ENCODE results near the gene PEPD.

The PEPD gene

DNA sequence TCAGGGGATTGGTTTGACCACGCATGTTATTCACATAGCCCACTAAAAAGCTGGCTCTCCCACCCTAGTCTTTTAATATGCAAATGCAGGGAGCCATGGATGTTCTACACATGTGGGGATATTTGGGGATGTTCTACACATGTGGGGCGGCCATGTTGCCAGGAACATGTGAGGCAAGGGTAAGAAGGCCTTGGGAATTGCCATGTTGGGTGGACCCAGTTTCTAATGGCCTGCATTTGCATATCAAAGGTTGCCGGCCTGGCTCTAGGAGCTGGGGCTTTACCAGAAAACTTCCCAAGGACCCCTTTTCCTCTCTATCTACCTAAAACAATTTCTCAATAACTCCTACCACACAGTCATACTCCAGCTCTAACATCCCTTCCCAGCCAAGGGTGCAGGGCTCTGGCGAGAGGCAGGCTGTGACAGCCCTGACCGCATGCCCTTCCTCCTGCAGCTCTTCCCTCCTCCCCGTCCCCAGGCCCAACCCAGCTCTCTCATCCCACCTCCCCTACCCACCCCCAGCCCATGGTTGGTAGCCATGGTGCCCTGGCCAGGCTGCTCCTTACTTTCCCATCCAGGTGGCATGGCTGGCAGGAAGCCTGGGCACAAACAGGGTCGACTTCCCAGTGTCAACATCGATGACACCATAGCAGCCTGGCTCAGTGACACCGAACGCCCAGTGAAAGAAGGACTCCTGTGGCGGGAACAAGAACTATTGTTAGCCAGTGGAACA is 11.0 kb downstream of the PEPD start:
- DNase-seq = no peak

DNA sequence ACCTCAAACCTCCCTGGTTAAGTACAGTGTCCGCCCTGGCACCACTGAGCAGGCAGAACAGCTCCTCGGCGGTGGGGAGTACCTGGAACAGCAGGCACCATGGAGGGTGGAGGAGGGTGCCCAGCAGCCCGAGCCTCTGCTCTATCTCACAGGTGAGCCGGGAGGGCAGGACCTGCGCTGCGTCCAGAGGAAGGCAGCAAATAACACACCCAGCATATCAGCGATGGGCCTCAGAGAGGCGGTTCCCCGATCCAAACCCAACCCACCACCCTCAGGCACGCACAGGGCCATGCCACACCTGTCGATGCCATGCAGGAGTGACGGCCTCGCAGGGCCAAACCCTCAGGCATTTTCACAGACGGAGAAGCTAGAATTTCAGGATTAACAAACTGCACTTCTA is 11.8 kb downstream of the PEPD start:
- no peak for DNase-seq

DNA sequence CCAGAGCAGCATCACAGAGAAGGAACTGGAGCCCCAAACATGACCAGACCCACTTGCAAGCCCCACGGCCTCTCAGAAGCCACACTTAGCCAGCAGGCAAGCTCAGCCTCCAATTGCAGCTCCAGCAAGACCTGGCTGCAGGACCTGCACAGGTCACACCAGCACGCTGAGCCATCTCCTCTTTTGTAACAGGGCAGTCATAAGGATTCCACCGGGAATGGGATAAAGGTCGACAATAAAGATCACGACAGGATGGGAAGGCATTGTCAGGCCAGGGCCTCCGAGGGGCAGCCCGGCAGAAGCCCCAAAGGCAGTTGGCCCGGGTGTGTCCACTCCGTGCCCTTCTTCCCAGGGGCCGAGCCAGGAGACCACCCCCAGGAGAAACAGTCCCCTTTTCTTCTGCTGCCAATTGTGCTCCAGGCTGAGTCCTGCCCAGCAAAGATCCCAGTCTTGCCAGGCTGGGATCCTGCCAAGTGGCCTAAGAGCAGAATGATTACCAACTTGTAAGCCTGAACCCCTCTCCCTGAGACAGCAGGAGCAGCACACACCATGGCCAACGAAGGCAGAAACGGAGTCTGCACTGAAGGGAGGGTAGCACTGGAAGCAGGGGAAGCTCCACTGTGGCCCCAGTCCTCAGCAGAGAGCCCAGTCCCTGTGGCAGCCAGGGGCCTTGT is 12.5 kb downstream of the PEPD start:
- no peak for DNase-seq

DNA sequence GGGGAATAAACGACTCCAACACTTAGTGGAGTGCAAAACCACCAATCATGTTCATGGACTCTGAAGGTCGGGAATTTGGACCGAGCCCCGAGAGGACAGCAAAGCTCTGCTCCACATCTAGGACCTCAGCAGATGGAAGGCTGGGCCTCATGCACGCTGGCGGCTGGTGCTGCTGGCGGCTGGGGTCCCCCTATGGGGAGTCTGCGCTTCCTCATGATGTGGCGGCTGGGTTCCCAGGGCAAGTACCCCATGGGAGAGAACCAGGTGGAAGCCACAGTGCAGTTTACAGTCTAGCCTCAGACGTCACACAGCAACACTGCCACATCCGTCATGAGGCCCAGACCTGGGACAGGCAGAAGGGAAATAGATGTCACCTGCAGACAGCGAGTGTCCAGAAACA is 13.2 kb downstream of the PEPD start:
- DNase-seq = no peak

DNA sequence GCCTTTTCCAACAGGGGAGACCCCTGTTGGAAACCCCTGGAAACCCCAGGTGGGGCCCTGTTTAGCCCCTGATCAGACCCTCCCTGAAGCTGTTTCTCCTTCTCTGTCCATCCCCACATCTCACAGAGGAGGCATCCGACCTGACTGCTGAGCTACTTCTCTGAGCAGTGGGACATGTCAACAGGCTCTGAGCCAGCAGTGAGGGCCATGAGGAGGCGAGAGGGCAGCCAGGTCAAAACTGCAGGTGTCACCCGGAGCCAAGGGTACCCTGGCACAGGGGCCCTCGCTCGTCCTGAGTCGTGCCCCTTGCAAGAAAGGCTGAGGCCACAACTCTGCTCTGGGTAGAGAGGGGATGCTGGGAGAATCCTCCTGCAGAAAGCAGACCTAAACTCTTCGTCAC is 13.6 kb downstream of the PEPD start:
- DNase-seq = no peak

DNA sequence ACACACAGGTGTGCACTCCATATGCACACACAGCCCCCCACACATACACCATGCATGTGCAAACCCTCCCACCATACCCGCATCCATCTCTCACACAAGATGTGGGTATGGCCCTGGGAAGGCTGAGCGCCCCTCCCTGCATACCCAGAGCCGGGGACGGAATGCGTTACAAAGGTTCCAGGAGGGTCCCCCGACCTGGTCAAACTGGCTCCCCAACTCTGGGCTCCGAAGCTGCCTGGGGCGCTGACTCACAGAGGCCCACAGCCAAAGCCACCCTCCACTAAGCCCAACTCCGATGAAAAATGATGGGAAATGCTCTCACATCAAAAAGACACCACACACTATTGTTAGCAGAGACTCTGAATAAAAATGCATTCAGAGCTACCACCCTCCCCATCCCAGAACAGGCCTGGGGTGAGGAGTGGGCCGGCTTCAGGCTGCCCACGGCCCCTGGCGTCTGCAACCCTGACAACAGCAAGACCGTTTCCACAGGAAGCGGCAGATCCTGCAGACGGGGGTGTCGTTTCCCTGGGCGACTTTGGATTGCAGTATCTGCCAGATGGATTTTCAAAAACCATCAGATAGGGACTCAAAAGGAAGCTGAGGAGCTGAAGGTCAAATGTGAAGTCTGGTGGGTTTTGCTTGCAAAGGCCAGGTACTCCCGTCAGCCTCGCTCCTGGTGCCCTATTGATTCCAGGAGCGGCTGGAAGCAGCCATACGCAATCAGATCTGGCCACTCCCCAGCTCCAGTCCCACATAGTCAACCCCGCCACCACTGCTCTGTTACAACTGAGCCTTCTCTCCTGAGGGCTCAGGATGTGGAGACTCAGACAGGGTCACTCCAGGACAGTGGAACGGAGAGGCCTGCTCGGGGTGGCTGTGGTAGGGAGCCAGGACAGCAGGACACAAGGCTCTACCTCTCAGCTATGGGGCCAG is 14.3 kb downstream of the PEPD start:
- no peak for DNase-seq

DNA sequence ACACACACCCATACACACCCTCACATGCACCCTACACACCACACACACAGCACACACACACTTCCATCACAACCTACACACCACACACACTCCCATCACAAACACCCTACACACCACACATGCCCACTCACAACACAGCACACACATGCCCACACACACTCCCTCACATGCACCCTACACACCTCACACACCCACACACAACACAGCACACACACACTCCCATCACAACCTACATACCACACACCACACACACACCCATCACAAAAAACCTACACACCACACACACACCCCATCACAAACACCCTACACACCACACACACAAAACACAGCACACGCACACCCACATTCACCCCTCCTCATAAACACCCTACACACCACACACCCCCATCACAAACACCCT is 15.1 kb downstream of the PEPD start:
- no peak for DNase-seq

DNA sequence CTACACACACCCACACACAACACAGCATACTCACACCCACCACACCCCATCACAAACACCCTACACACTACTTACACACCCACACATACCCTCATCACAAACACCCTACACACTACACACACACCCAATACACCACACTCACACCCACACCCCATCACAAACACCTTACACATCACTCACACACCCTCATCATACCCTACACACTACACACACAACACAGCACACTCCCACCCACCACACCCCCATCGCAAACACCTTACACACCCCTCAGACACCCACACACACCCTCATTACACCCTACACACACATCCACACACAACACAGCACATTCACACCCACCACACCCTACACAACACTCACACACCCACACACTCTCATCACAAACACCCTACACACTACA is 15.8 kb downstream of the PEPD start:
- no peak for DNase-seq

DNA sequence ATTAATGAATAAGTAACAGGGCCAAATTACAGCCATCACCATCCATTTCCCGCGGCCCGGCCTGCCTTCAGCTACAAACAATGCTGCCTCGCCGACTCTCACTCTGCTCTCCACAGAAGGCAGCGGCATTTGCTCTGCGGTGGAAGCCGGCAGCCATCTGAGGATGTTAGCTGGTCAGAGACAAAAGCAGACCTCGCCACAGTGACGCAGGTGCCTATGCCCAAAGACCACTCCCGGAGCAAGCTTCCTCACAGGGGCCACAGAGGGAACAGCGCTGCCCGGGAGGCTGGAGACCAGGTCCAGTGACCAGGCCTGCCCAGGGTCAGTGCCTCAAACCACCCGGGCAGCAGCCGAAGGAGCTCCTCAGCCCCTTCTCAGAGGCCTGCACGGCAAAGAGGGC is 16.4 kb downstream of the PEPD start:
- no peak for DNase-seq

DNA sequence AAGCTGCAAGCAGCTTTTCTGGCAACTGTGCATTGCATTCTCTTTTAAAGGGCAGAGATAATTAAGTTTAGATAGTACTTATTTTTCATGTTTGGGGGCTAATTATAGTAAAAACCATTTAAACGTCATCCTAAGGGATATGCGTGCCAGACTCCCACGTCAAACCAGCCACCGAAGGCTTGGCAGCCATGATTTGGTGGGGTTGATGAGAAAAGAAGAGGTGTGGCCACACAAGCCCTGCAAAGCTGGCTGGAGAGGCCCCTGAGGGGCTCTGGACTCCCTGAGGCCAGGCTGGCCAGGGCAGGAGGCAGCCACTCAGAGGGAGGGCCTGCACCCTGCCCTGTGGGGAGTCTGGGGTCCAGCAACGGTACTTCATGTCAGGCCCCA is 17.5 kb downstream of the PEPD start:
- DNase-seq = no peak

DNA sequence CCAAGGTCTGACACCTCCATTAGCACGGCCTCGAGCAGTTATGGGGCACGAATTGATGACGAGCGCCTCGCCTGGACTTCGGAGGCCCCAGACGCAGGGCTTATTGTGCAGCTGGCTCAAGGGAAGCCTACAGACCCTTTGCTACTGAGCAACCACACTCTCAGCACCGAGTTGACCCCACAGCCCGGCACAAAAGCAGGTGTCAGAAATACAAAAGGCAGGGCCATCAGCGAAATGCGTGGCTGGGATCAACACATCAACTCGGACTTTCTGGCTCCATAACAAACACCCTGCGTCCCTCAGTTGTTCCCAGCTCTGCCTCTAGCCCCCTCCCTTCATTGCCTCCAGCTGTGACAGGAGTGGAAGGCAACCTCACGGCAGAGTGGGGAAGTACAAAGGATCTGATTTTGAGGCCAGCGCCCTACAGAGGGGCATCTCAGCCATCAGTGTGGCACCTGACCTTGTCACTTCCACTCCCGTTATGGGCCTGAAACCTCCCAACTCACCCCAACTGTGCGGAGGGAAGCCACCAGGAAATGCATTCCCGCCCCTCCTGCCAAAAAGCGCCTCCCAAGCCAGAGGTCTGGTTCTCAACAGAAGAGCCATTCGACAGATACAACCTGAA is 18.0 kb downstream of the PEPD start:
- DNase-seq = no peak

DNA sequence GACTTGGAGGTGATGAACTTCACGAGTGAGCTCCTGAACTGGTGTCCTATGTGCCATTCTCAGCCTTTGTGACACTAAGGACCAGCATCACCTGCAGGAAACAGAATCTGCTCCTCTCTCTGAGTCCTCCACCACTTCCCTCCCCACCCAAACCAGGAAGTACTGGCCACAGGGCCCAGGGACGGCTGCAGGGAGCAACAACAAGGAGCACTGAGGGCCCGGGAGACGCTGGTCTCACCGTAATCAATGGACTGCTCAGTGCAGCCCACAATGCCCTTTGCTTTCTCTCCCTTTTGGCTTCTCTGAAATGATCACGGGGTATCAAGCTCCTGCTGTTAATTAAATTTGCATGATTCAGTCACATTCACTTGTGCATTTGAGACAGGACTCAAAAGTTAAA is 18.6 kb downstream of the PEPD start:
- DNase-seq = no peak

DNA sequence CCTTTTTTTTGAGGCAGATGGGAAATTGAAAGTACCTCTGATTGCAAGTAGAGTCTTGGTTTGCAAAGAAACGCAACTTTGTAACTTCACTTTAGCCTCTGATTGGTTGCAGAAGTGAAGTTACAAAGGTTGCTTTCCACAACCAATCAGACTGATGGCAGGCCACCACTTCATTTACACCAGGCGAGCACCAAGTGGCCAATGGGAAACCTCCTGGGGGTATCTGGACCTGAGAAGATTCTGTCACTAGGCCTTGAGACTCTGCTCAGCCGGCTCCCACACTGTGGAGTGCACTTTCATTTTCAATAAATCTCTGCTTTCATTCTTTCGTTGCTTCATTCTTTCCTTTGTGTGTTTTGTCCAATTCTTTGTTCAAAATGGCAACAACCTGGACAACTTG is 19.1 kb downstream of the PEPD start:
- no peak for DNase-seq

DNA sequence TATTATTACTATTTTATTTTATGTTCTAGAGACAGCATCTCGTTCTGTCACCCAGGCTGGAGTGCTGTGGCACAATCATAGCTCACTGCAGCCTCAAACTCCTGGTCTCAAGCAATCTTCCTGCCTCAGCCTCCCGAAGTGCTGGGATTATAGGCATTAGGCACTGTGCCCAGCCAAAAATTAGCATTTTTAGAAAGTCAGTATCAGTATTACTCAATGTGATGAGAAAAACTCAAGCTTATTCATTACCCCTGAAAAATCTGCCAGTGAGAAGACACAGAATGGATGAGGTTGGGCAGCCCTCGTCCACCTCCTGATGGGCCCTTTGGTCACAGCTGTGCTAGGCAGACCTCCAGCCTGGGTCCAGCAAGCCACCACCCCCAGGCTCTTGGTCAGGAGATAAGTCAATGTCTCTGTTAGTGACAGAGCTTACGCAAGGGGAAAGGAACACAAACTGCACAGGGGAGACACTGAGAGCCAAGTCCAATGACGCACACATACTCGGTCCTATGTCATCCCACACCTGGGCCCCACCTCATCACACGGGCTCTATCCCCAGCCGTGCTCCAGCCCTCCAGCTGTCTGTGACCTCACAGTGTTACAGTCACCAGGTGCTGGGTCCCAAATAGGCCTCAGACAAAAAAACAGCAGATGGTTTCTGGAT is 19.8 kb downstream of the PEPD start:
- no peak for DNase-seq

DNA sequence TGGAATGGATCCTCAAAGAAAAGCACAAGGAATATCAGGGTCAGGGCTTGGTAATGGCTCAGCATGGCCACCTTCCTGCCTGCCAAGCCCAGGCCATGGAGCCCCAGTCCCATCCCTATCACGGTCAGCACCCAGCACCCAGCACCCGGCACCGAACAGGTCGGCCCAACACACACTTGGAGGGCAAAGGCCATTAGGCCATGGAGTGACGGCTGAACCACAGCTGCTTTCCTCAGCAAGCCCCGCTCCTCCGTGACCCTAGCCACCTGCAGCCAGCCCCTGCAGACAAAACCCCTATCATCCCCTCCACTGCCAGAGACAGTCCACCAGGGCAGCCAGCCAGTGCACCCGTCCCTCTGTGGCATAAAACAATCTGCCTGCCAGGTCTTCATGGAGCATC is 20.6 kb downstream of the PEPD start:
- no peak for DNase-seq

DNA sequence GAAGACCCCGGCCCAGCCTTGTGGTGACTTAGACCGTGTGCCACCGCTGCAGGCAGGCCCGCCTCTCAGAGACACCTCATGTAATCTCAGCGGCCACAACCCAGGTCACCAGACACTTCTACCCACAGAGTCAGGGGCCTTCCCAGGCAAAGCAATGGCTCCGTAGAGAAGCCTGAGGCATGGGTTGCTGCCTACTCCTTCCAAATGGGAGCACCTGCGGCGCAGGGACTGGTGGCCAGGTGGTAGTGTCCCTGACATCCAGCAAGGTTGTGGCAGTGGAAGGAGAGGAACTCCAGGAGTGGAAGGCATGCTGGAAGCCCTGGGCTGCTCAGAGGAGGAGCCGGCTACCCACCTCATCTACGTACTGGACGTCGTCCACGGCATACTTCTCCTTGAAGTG is 21.0 kb downstream of the PEPD start:
- no peak for DNase-seq

DNA sequence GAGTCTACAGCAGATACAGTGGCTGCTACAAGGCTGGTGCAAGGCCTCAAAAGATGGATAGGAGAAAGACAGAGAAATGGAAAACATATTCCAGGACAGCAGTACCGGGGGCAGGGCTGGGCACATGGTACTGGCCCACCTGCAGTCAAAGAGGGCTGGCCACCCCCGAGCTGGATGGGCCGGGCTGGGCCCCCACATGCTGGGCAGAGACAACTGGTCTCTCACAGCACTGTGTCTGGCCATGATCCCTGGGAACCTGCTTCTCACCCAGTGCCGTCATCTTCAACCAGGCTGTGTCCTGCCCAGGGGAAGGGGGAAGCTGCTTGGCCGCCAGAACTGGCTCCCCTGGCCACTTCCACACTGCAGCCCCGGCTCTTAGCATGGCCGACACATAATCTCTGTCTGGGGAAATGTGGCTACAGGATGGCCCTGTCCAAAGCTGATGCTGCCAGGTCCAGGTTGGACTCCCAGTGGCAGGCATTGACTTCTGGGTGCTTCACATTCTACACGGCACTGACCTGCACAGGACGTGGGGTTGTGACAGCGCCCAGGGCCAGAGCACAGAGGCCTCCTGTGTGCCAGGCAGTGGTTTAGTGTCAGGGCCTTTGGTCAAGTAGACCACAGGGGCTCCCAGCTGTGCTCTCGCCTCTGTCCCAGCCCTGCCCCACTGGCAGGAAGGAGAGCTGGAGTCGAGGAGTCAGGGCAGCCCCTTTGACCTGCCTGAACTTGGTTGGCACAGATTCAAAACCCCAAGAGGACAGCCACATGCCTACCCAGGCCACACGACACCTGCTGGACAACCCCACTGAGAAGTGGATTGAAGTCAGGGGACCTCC is 21.7 kb downstream of the PEPD start:
- no peak for DNase-seq

DNA sequence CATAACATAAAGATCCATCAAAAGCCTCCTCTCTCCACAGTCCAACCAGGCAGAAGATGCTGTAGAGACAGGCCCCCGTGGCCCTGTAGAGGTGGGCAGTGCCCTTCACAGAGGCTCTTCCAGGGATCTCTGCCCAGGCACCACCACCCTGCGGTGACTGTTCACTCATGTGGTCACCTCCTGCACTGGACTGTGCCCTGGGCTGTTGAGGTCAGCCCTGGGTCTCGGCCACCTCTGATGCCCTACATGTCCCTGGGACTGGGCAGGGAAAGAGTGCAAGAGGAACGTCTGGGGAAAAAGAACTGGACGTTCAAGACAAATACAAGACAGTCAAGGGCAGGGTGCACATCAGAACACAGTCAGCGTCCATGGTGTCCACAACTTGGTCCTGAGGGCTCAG is 22.3 kb downstream of the PEPD start:
- DNase-seq = no peak

DNA sequence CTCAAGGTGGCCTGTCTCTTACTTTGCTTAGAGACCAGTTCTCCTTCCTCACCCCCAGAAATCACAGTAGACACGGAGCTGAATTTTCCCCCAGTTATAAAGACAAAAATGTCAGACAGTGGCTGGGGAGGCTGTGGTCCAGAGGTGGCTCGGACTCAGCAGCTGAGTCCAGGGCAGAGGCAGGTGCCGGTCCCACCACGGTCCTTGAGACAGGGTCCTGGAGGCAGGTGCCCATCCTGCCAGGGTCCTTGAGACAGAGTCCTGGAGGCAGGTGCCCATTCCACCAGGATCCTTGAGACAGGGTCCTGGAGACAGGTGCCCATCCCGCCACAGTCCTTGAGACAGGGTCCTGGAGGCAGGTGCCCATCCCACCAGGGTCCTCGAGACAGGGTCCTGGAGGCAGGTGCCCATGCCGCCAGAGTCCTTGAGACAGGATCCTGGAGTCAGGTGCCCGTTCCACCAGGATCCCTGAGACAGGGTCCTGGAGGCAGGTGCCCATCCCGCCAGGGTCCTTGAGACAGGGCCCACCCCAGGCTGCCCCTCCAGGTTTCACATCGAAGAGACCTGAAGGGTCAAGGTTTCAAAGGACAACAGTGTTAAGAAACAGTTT is 23.1 kb downstream of the PEPD start:
- no peak for DNase-seq

DNA sequence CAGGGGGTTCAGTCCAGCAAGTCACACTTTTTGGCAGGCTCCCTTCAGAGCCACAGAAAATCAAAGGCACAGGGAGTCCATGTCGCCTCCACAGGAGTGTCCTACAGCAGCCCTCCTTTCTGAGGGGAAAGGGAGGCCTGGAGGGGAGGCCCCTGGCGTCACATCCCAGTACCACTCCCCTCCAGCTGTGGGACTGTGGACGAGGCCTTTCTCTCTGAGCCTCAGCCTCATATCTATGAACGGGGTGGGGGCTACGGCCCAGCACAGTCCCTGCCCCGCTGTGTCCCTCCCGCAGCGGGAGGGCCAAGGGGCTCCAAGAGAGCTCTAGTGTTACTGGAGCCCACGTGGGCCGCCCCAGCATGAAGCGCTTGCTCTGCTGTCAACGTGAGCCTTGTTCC is 23.8 kb downstream of the PEPD start:
- no peak for DNase-seq

DNA sequence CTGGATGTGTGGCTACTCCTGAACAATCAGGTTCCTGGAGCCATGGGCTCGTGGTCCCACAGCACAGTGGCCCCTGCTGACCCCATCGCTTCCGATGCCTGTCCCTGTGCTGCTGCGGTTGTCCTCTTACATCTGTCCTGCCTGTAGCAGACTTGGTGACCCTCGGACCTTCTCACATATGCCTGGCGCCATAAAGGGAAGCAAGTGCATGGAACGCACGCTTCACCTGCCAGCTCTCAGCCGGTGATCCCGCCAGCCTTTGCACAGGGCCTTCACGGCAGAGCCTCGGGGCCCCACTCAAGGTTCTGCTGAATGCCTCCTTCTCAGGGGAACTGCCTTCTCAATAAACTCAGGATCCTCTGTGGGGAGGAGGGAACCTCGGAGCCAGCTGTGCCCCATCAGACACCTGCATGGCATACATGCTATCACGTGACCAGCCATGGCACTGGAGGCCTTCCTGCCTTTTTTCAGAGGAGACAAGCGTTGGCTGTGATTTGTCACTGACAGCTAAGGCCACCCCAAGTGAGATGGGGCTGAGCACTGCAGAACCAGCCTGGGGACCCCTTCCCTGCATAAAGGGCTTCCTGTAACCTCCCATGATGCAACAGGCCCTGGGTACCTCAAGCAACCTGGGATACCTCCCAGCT is 24.3 kb downstream of the PEPD start:
- no peak for DNase-seq
